GM18502 (cell line): ENCODE results near the gene CTSD.

Experiments used
- ATAC-seq: cut with Tn5 transposase; IDR thresholded peaks from one replicate; pipeline ENCODE4 v1.9.1; 2021; ENCODE audit warnings: mild to moderate bottlenecking; ENCODE audit not compliant: unreplicated experiment, poor library complexity

Gene CTSD

GRCh38 chr11:1757861-1758610 is 5.7 kb downstream of the CTSD start:
- ATAC-seq: no peak

- no peak for ATAC-seq
Observed at GRCh38 chr11:1756791-1757771, 6.6 kb downstream of the CTSD start.

- no peak for ATAC-seq
Observed at GRCh38 chr11:1755692-1756561, 7.8 kb downstream of the CTSD start.

GRCh38 chr11:1755344-1755691 is 8.4 kb downstream of the CTSD start:
- ATAC-seq: no peak

- ATAC-seq: no peak
Observed at GRCh38 chr11:1754376-1755150, 9.2 kb downstream of the CTSD start.

- ATAC-seq: no peak
Observed at GRCh38 chr11:1753929-1754305, 9.8 kb downstream of the CTSD start.

- no peak for ATAC-seq
Observed at GRCh38 chr11:1753229-1753928, 10.3 kb downstream of the CTSD start.

- ATAC-seq: no peak
Observed at GRCh38 chr11:1752907-1753228, 10.9 kb downstream of the CTSD start.

GRCh38 chr11:1751999-1752906 is 11.5 kb downstream of the CTSD start:
- no peak for ATAC-seq

- no peak for ATAC-seq
Observed at GRCh38 chr11:1751531-1751921, 12.2 kb downstream of the CTSD start.

GRCh38 chr11:1750840-1751530 is 12.7 kb downstream of the CTSD start:
- ATAC-seq: no peak

- ATAC-seq: no peak
Observed at GRCh38 chr11:1750481-1750839, 13.3 kb downstream of the CTSD start, which contains the start of gene IFITM10. TSS of gene IFITM10 (minus strand) at chr11:1750595. CDS start at chr11:1750442, 153 bp downstream.

- ATAC-seq: no peak
Observed at GRCh38 chr11:1749395-1750351, 14.1 kb downstream of the CTSD start.

- no peak for ATAC-seq
Observed at GRCh38 chr11:1748636-1749394, 14.9 kb downstream of the CTSD start.

- no peak for ATAC-seq
Observed at GRCh38 chr11:1747753-1748635, 15.7 kb downstream of the CTSD start.
